ENCODE results near the gene ZIC5. TPM values are rescaled to one million over a fixed set of nuclear protein-coding genes. Genes with fewer than 3 reads are reported as not detected.

ZIC5 gene
- total RNA-seq, 2 experiments from 2014 or later = not detected

GRCh38 chr13:99977912-99978798 is 6.6 kb upstream of the ZIC5 start:
- ChIA-PET POLR2A (no interaction called here), CTCF (no interaction called here)

- POLR2A ChIA-PET = no interaction called here
- CTCF ChIA-PET = no interaction called here
Observed at GRCh38 chr13:99977334-99977911, 5.9 kb upstream of the ZIC5 start.

GRCh38 chr13:99976575-99976974 is 5.0 kb upstream of the ZIC5 start:
- POLR2A ChIA-PET = no interaction called here

DNA sequence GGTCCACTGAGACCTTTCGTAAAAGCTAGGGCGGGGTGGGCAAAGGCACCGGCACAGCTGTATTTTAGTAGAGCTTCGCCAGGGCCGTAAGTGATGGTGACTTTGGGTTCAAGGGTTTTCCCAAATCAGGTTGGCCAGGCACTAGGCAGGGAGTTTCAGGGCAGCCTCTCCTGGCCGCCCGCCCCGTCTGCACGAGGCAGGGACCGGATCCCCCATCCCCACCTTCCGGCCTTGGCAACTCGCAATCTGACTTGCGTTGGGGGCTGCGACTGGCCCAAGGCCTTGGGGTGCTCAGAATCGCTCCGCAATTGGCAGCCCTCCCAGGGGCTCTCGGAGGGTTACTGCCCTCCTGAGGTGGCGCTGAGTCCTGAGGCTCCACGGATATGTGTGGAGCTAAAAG is 4.1 kb upstream of the ZIC5 start:
- ChIA-PET POLR2A (no interaction called here), CTCF (no interaction called here)

More at GRCh38 chr13:99976575-99976974, 5.0 kb upstream of the ZIC5 start:
- CTCF ChIA-PET = no interaction called here

DNA sequence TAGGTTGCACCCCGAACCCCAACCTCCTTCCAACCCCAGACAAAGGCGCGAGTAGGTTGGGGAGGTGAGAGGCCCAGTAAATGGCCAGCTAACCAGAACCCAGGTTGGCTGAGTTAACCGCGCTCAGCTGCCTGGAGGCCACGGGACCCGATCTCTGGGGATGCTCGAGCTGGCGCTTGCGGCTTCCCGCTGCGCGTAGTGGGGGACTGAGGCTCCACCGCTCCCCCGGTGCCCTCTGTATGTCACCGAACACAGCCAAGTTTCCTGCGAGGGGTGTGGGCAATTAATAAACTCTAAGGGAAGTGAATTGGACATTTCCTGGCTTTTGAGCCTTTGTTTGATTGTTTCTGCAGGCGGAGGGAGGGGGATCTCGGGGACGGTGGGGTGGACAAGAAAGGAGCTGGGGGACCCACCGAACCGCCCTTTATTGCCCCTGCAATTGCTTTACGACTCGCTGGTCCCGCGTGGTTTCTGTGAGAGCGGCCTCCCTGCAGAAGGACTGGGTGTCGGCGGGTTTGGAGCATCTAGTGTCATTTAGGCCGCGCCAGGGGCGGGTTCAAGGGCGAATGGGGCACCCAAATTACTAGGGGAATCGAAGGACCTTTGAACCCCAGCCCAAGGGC is 3.5 kb upstream of the ZIC5 start:
- ChIA-PET POLR2A (no interaction called here), CTCF (no interaction called here)

- ChIA-PET CTCF (no interaction called here), POLR2A (no interaction called here)
Observed at GRCh38 chr13:99974296-99974938, 2.9 kb upstream of the ZIC5 start.

- CTCF ChIA-PET = no interaction called here
- POLR2A ChIA-PET = no interaction called here
Observed at GRCh38 chr13:99973808-99974185, 2.2 kb upstream of the ZIC5 start.

DNA sequence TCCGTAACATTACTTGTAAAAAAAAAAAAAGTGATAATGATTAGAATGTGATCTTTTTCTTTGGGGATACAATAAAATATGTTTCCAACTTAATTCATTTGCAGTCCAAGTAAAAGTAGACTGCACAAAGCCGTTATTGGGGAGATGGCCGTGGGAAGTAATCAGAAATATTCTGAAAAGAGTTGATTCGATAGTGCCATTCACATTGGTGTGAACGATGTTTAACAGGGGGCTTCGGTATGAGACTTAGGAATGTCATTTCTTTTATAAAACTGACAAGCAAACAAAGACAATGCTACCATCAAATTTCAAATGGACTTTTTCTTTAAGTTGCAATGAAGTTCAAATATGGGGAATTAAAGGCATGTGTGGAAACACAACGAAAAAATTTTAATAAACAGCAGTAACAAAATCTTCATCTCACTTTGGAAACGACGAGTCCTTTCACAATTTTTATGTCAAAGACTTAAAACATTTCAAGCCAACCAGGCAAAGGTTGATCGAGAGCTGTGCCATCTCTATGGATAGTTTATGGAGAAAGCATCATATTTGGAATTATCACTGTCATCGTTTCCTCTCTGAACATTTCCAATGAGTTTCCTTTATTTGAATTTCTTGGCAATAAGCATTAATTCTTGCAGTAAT is 1.7 kb upstream of the ZIC5 start:
- ChIA-PET POLR2A (no interaction called here), CTCF (no interaction called here)

DNA sequence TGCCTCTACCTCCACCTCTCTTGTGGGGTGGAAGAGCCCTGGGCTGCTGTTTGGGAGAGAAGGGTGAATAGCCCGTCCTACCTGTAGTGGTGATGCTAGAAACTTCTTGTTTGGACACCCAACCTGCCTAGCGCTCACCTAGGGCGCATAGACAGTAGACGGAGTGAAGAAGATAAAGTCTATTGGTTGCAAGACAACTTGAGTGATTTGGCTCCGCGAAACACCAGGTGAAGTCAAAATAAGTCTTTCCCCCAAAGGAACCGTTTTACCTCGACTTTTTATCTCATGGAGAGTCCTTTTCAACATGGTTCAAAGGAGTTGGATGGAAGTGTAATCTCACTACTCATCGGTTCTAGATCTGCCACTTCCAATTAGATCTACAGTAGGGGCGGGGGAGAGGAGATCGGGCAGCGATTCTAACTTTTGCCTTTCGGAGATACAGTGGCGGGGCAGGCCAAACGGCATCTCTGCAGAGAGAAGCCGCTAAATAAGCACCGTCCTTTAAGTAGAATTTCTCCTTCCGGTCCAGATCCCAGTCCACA is 694 bp upstream of the ZIC5 start:
- ChIA-PET CTCF (no interaction called here), POLR2A (no interaction called here)

DNA sequence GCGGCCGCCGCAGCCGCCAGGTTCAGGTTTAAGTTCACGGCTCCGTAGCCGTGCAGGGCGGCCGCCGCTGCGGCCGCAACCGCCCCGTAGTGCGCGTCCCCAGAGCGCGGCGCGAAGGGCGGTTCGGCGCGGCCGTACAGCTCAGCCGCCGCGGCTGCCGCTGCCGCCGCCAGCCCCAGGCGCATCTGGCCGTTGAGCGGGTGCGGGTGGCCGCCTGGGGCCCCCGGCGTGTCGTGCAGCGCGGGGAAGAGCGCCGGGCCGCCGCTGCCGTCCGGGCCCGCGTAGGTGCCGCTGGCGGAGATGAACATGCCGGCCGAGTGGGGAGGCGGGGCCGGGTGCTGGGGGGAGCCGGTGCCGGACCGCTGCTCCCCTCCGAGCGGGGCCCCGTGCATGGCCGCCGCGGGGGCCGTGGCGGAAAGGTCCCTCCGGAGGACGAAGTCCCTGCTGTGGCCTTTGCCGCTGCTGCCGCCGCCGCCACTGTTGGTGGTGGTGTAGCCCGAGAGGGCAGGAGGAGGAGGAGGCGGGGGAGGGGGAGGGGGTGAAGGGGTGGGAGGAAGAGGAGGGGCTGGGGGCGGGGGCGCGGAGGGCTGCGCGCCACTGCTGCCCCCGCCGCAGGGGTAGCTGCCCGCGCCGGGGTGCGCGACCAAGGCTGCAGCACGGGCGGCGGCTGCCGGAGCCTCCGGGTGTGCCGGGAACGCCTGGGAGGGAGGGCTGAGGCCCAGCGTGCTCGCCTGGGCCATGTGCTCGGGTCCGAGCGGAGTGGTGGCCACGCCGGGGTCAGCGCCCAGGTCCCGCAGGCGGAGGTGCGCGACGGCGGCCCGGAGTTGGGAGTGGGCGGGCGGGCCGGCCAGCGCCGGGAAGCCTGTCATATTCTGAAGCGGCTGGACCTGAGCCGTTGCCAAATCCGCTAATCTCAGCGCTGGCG is 654 bp downstream of the ZIC5 start:
- POLR2A ChIA-PET = no interaction called here

GRCh38 chr13:99969919-99970650 is 1.5 kb downstream of the ZIC5 start:
- ChIA-PET CTCF (interaction anchor here (1.2 to 1.6 kb wide), 2 partner anchors 13 to 17 kb away, joined by 3 to 6 read pairs; no protein-coding TSS in a partner anchor), POLR2A (no interaction called here)

More for the DNA sequence above, 654 bp downstream of the ZIC5 start:
- CTCF ChIA-PET = interaction anchor here (1.2 to 1.6 kb wide), 2 partner anchors 12 to 16 kb away, joined by 3 to 6 read pairs; no protein-coding TSS in a partner anchor

DNA sequence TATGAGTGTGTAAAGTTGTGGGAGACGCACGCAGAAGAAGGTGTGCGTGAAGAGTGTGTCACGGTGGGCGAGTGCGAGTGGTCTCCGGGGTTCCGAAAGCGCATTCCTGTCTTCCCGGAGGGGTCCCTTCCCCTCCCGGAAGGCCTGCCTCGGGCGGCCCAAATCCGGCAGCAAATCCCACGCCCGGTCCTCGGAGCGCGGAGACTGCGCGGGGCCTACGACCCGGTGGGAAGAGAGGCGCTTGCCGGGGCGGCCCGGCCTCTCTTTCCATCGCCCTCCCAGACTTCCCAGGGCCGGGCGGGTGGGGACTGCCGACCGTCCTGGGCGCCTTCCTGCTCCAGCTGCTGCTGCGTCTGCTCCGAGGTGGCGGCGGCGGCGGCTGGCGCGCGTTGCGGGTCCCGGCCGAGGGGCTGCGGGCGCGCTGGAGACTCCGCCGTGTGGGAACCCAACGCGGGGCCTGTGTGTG is 2.1 kb downstream of the ZIC5 start:
- CTCF ChIA-PET = interaction anchor here (1.2 to 1.6 kb wide), 2 partner anchors 14 to 18 kb away, joined by 3 to 6 read pairs; no protein-coding TSS in a partner anchor
- POLR2A ChIA-PET = no interaction called here

DNA sequence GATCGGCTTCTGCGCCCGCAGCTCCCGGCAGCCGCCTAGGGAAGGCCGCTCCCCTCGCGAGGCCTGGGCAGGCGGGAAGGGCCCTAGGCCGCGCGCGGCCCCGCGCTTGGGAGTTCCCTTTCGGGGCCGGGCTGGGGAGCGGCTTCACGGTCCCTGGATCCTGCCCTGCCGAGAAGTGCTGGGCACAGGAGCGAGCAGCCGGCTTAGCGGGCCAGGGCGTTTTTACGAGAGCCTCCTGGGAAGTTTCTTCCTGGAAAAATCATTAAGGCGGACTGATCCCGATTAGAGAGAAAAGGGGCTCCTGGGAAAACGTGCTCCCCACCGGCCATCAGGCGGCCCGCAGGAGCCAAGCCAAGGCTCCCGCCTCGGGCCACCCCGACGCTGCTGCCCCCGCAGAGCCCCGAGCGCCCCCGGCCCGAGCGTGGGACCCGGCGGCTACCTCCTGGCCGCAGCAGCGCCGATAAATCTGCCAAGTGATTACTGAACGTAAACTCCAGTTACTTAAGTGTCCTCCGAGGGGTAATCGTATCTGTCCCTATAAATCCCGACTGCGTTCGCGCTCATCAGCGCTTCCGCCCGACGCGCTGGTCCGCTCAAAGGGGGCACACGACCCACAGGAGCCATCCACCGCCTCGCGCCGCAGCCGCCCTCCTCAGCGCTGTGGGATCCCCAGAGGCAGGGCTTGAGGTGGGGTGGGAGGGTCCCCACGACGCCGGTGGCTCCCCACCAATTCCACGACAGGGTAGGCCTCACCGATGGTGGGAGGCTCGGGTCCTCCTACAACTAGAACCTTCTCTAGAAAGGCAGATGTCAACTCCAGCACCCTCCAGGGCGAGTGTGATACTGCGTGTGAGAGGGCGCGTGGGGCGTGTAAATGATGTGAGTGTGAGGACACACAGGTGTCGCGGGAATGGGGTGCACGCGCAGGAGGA is 2.8 kb downstream of the ZIC5 start:
- CTCF ChIA-PET = no interaction called here

GRCh38 chr13:99967869-99968520 is 3.6 kb downstream of the ZIC5 start:
- POLR2A ChIA-PET = no interaction called here
- CTCF ChIA-PET = no interaction called here

More for the DNA sequence above, 2.8 kb downstream of the ZIC5 start:
- POLR2A ChIA-PET = no interaction called here

DNA sequence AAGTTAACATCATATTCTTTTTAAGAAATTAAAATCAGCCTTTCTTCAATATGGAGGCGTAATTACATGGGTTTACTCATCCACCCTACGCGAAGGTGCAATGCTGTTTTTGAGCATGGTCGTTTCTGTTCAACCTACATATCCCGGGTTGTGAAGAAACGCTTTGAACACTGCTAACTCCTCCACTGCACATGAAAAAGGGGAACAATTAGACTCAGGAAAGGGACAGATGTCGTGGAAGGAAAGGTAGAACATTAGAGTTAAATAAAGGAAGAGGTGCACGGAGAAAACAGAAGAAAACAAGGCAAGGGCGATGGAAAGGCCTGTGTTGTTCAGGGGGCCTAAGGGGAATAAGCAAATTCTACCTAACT is 4.1 kb downstream of the ZIC5 start:
- CTCF ChIA-PET = no interaction called here
- POLR2A ChIA-PET = no interaction called here

DNA sequence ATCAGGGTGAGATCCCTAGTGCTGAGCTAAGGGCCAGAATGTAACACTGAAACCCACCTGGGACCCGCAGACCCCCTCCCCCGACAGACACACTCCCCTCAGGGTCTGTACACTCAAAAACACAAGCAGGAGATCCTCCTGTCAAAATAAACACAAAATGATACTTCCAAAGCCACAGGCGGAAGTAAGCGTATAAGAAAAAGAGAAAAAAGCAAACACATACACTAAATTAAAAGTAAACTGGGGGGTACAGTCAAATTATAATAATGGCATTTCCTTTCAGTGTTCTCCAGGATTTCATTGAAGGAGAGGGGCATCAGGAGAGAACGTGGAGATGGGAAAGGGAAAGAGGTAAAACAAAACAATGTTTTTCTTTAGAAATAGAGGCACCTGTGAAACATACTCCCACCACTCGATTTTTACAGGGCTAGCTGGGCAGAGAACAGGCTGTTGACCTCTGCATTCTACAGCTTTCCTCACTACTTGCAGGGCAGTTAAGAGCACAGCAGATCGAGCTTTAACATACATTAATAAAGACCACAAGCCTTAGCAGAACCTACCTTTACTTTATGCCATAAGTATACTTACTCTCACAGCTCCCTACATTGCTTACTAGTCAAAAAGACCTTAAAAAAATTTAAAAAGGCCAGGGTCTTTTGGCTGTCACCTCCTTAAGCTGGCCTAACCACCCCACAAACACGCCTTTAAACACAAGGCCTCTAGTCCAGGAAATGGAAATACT is 5.3 kb downstream of the ZIC5 start:
- ChIA-PET CTCF (no interaction called here), POLR2A (no interaction called here)
